HG02759 (cell line): ENCODE measurements around the gene CHRDL2.
A peak's percentile ranks its signal among the peaks of the same experiment; 100 is the strongest.

Experiments used
- ATAC-seq: cut with Tn5 transposase; IDR thresholded peaks from one replicate; pipeline ENCODE4 v1.9.1; 2021; ENCODE audit warnings: mild to moderate bottlenecking, moderate library complexity; ENCODE audit not compliant: unreplicated experiment

Gene CHRDL2

DNA sequence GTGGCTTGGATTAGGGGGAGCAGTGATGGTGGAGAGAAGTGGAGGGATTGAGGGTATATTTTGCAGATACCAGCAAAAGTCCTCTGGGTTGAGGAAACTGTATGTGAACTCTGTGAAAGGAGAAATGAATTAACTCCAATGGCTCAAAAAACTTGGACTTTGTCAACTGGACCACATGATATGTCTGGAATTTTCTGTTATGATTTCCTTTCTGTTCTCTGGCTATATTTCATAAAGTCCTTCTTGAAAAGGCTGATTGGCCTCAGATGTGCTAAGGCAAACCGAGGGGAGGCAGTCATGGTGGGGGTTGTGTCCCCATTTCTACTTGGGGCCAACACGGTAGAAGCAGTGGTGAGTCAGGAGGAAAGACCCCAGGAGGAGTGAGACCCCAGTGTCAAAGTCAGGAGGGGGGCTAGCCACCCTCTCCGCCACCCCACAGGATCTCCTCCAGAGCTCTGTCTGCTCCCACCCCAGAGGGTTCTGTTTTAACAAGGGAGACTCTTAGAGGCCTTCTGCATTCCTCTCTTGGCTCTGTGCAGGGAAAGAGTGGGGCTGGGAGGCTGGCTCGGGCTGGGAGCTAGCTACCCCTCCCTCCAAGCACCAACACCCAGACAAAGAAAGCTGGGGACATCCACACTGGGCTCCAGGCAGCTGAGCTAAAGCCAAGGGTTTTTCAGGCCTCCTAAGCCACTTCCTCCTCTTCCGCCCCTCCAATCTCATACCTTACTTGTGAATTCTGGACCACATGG lies 13.8 kb downstream of the CHRDL2 start:
- ATAC-seq, result no peak

GRCh38 chr11:74714904-74715303 lies 16.3 kb downstream of the CHRDL2 start:
- no peak for ATAC-seq

DNA sequence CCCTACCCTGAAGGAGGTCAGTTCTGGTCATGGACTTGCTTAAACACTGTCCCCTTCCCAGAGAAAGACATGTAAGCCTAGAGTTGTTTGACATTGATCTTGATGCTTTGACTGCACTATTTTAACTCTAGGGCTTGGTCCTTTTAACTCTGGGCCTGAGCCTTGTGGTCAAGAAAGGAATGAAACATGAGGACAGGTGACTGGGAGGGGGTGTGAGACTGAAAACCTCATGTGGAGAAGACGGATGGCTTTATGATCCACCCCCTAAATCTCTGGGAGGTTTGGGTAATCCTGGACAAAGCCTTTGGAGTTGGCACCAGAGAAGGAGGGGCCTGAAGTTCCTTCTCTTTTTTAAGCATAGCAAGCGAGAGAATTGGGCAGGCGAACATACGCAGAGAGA lies 17.5 kb downstream of the CHRDL2 start:
- no peak for ATAC-seq

DNA sequence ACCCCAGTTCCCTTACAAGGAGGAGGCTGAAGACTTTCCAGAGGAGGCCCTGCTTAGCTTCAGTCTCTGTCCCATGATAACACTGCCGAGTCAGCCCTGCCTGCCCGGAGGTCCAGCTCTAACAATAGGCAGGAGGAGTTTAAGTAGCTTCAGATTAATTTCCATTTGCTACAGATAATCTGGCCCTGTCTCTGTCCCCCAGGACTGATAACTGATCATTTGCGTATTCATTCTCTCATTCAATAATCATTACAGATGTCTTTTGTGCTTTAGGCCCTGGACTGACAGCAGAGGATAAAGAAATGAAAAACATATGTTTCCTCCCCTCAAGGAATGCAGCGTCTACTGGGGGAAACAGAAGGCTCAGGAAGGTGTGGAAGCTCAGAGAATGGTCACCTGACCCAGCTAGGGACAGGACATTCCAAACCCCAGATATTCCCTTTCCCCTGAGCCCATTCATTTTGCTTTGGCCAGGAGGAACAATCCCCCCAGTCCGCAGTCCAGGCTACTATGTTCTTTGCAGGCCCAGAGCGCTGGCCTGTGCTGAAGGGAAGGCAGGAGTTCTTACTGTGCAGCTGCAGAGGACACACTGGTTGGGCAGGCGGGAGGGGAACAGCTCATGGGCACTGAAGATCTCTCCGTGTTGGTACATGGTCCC lies 20.8 kb downstream of the CHRDL2 start:
- no peak for ATAC-seq

DNA sequence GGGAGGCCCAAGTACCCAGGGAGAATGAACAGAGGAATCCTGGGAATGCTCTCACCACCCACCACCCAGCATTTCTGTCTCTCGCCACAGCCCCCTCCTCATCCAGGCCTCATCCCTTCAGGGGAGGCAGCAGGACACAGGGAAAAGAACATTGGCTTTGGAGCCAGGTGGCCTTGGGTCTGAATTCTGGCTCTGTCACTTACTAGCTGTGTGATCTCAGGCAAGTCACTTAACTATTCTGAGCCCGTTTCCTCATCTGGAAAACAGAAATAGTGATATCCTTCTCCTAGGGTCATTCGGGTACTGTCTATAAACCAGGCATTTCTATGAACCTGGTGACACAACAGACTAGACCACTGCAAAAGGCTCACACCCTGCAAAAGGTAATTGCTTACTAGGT lies 22.1 kb downstream of the CHRDL2 start:
- ATAC-seq, result no peak

DNA sequence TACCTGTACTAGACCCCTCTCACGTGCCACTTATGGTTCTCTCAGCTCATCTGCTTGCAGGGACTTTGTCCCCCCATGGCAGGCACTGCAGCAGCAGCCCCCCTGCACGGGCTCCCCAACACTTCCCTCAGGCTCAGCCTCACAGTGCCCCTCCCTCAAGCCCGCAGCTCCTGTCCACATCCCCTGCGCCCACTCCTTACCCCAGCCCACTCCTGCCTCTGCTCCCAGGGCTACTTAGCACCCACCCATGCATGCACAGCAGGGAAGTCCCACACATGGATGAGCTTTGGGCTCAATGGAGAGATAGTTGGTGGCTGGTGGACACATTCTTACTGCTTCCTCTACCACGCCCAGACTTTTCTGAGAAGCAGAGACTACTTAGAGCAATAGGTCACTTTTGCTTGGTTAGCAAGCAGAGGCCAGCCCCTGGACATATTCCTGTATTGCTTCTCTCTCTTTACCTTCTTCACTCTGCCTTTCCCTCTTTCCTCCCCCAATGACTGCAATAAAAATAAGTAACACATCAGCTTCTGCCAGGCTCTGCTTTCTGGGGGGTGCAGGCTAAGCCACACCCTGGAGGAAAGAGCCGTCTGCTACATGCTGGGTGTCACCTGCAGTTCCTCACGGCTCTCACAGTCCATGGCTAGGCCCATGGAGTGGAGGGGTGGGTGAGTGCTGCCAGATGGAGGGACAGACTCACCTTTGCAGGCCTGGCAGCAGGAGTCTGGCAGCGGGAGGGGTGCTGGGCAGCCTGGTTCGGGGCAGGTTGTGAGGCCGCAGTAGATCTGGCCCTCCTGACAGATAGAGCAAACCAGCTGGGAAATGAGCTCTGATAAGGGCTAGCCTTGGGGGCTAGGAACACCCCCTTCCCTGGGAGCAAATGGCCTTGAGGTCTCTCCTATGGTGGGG lies 23.4 kb downstream of the CHRDL2 start:
- ATAC-seq, result no peak

DNA sequence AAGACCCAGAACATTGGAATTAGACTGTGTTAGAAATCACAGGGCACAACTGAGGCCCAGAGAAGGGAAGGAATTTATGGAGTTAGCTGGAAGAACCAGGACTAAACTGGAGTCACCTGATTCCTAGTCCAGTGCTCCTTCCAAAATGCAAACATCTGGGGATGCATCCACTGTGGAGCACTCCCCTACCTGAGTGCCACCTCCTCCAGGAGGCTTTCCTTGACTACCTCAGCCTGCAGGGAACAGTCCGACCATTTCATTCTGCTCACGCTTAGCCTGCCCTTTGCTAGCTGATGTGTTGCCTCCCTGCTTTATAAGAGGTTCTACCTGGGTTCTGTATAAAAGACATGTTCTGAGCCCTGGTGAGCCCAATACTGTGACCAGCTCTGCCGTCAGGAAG lies 24.0 kb downstream of the CHRDL2 start:
- no peak for ATAC-seq

DNA sequence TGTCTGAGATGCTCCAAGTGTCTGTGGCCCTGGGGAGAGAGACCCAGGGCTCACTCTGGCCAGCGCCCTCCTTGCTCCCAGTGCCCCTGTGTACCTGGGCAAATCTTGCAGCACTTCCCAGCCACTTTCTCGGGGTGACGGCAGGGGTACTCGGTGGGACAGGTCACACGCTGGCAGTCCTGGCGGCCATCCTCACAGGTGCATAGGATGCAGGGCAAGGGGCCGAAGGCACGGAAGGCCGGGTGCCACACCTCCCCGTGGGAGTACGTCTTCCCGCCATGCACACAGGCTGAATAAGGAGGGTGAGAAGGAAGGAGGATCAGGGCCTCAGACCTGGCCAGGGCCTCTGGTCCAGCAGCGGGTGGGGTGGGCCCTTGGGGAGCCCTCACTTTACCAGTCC lies 28.0 kb downstream of the CHRDL2 start:
- ATAC-seq, result no peak

GRCh38 chr11:74702383-74703007 lies 28.7 kb downstream of the CHRDL2 start:
- ATAC-seq, result peak; percentile 57

GRCh38 chr11:74701351-74701750 lies 29.9 kb downstream of the CHRDL2 start:
- ATAC-seq, result no peak

GRCh38 chr11:74699615-74700396 lies 31.4 kb downstream of the CHRDL2 start:
- no peak for ATAC-seq

DNA sequence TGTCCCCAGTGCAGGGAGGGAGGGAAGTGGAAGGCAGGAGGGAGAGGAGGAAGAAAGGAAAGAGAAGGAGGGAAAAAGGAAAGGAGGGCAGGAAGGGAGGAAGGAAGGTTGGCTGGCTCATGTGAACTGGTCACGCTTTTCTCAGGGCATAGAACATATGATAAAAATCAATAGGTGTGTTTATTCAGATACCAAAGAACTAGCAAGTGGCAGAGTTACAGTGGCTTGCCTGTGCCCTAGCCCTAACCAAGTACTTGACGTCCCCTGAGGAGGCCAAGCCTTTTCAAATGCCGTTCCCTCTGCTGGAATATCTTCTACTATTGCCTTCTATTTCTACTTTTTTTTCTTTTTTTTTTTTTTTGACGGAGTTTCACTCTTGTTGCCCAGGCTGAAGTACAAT lies 33.5 kb downstream of the CHRDL2 start:
- no peak for ATAC-seq

DNA sequence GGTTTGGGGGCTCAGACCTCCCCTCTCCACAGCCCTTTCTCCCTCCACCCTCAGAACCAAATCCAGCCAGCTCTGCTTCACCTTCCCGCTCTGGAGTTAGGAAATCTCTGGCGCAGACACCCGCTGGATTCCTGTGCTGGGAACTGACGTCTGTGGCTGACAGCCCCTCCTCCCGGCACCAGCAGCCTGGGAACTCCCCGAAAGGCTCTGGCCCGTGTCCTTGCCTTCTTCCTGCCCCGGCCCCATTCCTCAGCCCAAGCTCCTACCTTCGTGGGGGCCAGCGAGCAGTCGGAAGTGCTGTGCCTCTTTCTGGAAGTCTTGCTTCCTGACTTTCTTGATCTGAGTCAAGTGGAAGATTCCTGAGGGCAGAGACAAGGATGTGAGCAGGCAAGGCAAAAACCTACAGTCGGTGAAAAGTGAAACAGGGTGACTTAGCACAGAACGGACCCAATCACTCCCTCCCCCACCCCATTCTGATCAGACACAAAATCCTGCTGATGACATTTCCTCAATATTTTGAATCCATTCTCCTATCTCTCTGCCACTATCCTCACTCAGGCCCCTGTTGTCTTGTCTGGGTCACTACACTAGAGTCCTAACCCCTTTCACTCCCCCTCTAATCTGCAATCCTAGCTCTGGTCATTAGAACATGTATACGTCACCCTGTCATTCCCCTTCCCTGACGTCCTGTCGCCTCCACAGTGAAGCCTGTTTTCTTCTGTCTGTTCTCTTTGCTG lies 34.1 kb downstream of the CHRDL2 start:
- no peak for ATAC-seq

DNA sequence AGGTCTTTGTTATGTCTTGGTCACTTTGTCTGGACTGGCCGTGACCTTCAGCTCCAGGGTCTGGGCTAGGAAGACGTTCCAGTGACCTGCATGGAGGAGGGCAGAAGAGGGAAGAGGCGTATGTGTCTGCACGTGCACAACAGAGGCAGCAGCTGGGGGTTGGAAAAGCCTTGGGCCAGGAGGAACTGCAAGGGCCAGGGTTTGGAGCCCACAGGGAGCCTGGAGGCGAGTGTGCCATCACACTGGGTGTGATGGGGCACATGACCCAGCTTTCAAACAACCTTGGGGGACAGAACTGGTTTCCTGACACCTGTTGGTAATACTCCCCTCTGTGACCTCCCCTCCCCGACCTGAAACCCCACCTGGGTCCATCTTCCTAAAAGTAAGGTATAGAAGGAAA lies 34.7 kb downstream of the CHRDL2 start:
- ATAC-seq, result no peak

DNA sequence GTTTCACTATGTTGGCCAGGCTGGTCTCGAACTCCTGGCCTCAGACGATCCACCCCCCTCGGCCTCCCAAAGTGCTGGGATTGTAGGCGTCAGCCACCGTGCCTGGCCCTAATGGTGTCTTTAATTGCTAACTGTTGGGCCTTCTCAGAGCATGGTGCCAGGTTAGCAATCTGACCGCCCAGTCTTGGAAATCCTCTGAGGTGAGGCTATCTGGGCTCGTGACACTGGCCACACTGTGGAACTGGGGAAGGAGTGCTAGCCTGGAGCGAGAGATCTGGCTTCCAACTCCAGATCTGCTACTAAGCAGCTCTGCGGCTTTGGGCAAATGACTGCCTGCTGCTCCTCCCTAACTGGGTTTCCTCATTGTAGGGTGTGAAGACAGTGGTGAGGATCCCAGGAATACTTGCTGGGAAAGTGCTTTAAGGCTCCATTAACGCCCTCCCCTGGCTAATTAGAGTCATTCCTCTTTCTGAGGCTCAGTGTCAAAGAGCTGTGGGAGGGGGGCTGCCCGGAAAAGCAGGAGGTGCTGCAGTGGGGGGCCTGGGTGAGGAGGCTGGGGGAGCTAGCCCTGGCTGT lies 35.4 kb downstream of the CHRDL2 start:
- ATAC-seq, result no peak

DNA sequence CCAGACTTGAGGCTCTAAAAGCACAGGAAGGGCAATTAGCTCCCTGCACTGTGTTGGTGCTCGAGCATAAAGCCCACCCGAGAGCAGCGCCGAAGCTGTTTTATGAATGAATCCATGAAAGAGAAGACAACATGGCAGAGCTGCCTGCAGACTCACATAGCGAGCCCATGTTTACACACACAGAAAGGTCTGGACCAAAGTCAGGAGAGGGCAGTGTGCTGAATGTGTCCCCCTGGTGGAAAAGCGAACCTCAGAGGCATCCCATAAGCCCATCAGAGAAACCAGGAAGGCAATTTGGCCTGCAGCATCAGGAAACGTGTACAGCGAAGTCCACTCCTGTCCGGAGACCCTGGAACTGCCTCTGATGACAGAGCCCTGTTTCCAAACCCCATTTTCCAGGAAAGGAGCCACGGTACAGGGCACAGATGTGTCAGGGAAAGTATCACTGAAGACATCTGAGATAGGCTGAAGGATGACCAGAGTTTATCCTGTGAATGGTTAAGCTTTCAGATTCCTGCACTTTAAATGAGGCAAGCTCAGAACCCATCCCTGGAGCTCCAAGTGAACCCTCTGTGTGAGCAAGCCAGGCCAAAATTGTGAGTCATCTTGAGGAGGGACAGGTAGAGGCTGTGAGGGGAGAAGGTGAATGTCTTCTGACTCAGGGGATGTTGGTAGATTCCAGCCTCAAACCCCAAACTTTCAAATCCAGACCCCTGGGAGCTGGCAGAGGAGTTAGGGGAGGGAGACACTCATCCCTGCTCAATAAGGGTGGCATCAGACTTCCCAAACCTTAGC lies 36.9 kb downstream of the CHRDL2 start:
- ATAC-seq, result no peak

DNA sequence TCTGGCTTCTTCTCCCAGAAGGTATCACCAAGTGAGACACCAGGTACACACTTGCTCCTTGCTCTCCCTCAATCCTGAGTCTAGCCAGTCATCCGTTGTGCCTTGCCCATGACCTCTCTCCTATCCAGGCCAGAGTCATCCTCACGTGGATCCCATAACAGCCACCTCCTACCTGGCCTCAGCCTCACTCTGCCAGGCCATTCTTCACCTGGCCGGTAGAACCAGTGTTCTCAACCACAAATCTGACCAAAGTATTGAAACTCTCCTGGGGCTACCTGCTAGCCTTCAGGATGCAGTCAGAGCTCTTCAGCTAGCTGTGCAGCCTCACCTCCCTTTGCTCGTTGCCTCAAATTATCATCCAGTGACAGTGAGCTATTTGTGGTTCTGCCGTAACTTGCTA lies 37.7 kb downstream of the CHRDL2 start:
- no peak for ATAC-seq

- ATAC-seq, result no peak
Measured at GRCh38 chr11:74691755-74692154, 39.5 kb downstream of the CHRDL2 start.

- no peak for ATAC-seq
Measured at GRCh38 chr11:74689666-74690065, 41.6 kb downstream of the CHRDL2 start.
